NCI-H748 treated with DMSO at 0.1 percent for 48 hours (cell line): Measurements from ENCODE around the gene TNFRSF8.
"Not testable (repeated sequence)": the region's sequence is repeated elsewhere in the genome, so short reads cannot be mapped to it uniquely, and the experiment has no call there.

Source experiments
- DNase-seq: peaks from one replicate; lab custom pipeline; 2025; lab: John Stamatoyannopoulos, UW

The TNFRSF8 gene

GRCh38 chr1:12085643-12086260, 22.6 kb downstream of the TNFRSF8 start:
- no peak for DNase-seq

- no peak for DNase-seq
Observed at GRCh38 chr1:12087797-12088314, 24.8 kb downstream of the TNFRSF8 start.

- no peak for DNase-seq
Observed at GRCh38 chr1:12088607-12089006, 25.5 kb downstream of the TNFRSF8 start.

GRCh38 chr1:12090326-12090725, 27.2 kb downstream of the TNFRSF8 start:
- DNase-seq = no peak

GRCh38 chr1:12091191-12091590, 28.1 kb downstream of the TNFRSF8 start:
- no peak for DNase-seq

- DNase-seq = no peak
Observed at GRCh38 chr1:12094180-12094579, 31.1 kb downstream of the TNFRSF8 start.

- DNase-seq = no peak
Observed at GRCh38 chr1:12095452-12096263, 32.6 kb downstream of the TNFRSF8 start.

- DNase-seq = no peak
Observed at GRCh38 chr1:12096615-12097014, 33.5 kb downstream of the TNFRSF8 start.

- DNase-seq = no peak
Observed at GRCh38 chr1:12097321-12097720, 34.2 kb downstream of the TNFRSF8 start.

- DNase-seq = no peak
Observed at GRCh38 chr1:12098786-12099185, 35.7 kb downstream of the TNFRSF8 start.

- no peak for DNase-seq
Observed at GRCh38 chr1:12099610-12100009, 36.5 kb downstream of the TNFRSF8 start.

GRCh38 chr1:12100071-12100470, 37.0 kb downstream of the TNFRSF8 start:
- no peak for DNase-seq

- DNase-seq = not testable (repeated sequence)
Observed at GRCh38 chr1:12101120-12101519, 38.0 kb downstream of the TNFRSF8 start.

GRCh38 chr1:12102066-12102465, 39.0 kb downstream of the TNFRSF8 start:
- no peak for DNase-seq

- DNase-seq = no peak
Observed at GRCh38 chr1:12104417-12104816, 41.3 kb downstream of the TNFRSF8 start.

- DNase-seq = no peak
Observed at GRCh38 chr1:12106153-12106552, 43.0 kb downstream of the TNFRSF8 start.

GRCh38 chr1:12106861-12107260, 43.8 kb downstream of the TNFRSF8 start:
- DNase-seq = not testable (repeated sequence)

- no peak for DNase-seq
Observed at GRCh38 chr1:12107718-12108117, 44.6 kb downstream of the TNFRSF8 start.

GRCh38 chr1:12109901-12110300, 46.8 kb downstream of the TNFRSF8 start:
- DNase-seq = no peak

GRCh38 chr1:12111741-12112140, 48.6 kb downstream of the TNFRSF8 start:
- no peak for DNase-seq

GRCh38 chr1:12112711-12113161, 49.6 kb downstream of the TNFRSF8 start:
- DNase-seq = no peak

- DNase-seq = no peak
Observed at GRCh38 chr1:12113433-12114339, 50.6 kb downstream of the TNFRSF8 start.
